Erythroblast (primary cell): ENCODE measurements around the gene CPXM2.

Experiments used
- GATA1 ChIP-seq: IDR thresholded peaks from 2 replicates; pipeline ENCODE4 v1.6.1; 2011; ENCODE audit warnings: low read depth, mild to moderate bottlenecking, control low read depth, low read length, moderate library complexity
- POLR2A ChIP-seq: IDR thresholded peaks from 2 replicates; pipeline ENCODE4 v1.6.1; 2011; ENCODE audit warnings: mild to moderate bottlenecking, low read length

GRCh38 chr10:123787566-123787965, 104.0 kb downstream of the CPXM2 start:
- TF ChIP-seq POLR2A (no peak), GATA1 (no peak)
